ENCODE measurements around the gene TNFAIP8L3.

TNFAIP8L3 gene

GRCh38 chr15:51100785-51101489, 6.2 kb upstream of the TNFAIP8L3 start:
- Histone ChIP-seq H3K4me1 (ENCODE audit: control insufficient read depth, insufficient read depth, low read length) (peaks cover 13% of the 10 kb centered on the region), H3K27me3 (ENCODE audit: control insufficient read depth in 1 of 2, insufficient read depth in 2 of 2, low read length in 2 of 2) (peaks cover 2 to 14% of the 10 kb centered on the region in 2 donors), H3K9me3 (ENCODE audit: control insufficient read depth in 2 of 2, low read length in 2 of 2) (no peaks in the 10 kb centered on the region), H3K9ac (ENCODE audit: low read length in 2 of 2) (no peak overlapping the region), H3K4me3 (ENCODE audit: low read length in 2 of 2) (no peak overlapping the region), H3K27ac (ENCODE audit: low read length) (no peak overlapping the region), H3K36me3 (ENCODE audit: control insufficient read depth in 2 of 2, insufficient read depth in 2 of 2, low read length in 2 of 2) (no peaks in the 10 kb centered on the region)

DNA sequence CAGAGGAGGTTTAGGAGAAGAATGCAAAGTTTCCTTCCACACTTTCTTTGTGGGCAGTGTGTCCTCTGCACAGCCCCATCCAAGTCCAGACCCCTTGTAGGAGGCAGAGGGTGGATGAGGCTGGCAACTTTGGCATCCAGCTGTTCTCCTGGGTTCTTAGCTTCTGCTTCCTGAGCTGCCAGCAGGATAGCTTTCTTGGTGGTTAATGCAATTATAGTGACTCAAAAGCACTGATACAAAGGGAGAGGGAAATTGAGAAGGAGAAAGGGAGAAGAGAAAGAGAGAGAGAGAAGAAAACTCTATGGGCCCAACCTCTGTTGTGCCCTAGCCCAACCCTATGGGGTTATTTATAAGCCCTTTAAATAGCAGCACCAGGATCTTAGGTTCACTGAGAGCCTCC, 4.5 kb upstream of the TNFAIP8L3 start:
- Histone ChIP-seq H3K27ac (ENCODE audit: low read length) (no peak overlapping the region), H3K27me3 (ENCODE audit: control insufficient read depth in 1 of 2, insufficient read depth in 2 of 2, low read length in 2 of 2) (peaks cover 2 to 18% of the 10 kb centered on the region in 2 donors), H3K9ac (ENCODE audit: low read length in 2 of 2) (no peak overlapping the region), H3K4me1 (ENCODE audit: control insufficient read depth, insufficient read depth, low read length) (peaks cover 12% of the 10 kb centered on the region), H3K36me3 (ENCODE audit: control insufficient read depth in 2 of 2, insufficient read depth in 2 of 2, low read length in 2 of 2) (no peaks in the 10 kb centered on the region), H3K4me3 (ENCODE audit: low read length in 2 of 2) (no peak overlapping the region), H3K9me3 (ENCODE audit: control insufficient read depth in 2 of 2, low read length in 2 of 2) (no peaks in the 10 kb centered on the region)

DNA sequence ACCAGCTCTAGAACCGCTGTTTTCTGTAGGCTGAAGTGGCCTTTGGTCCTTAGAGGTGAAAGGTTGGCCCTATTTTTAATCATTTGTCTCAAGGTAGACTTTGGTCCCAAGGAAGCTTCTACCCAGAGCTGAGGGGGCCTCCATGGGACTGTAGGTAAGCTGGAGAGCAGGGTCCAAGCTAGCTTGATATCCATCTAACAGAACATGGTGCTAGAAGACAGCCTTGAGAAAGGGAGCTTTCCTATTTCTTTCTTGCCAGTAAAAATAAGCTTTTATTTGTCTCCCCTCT, 3.6 kb upstream of the TNFAIP8L3 start:
- Histone ChIP-seq H3K27ac (ENCODE audit: low read length) (no peak overlapping the region), H3K27me3 (ENCODE audit: control insufficient read depth in 1 of 2, insufficient read depth in 2 of 2, low read length in 2 of 2) (peaks cover 0 to 20% of the 10 kb centered on the region in 2 donors), H3K4me3 (ENCODE audit: low read length in 2 of 2) (no peak overlapping the region), H3K9ac (ENCODE audit: low read length in 2 of 2) (no peak overlapping the region), H3K9me3 (ENCODE audit: control insufficient read depth in 2 of 2, low read length in 2 of 2) (no peaks in the 10 kb centered on the region), H3K4me1 (ENCODE audit: control insufficient read depth, insufficient read depth, low read length) (peaks cover 11% of the 10 kb centered on the region), H3K36me3 (ENCODE audit: control insufficient read depth in 2 of 2, insufficient read depth in 2 of 2, low read length in 2 of 2) (no peaks in the 10 kb centered on the region)

DNA sequence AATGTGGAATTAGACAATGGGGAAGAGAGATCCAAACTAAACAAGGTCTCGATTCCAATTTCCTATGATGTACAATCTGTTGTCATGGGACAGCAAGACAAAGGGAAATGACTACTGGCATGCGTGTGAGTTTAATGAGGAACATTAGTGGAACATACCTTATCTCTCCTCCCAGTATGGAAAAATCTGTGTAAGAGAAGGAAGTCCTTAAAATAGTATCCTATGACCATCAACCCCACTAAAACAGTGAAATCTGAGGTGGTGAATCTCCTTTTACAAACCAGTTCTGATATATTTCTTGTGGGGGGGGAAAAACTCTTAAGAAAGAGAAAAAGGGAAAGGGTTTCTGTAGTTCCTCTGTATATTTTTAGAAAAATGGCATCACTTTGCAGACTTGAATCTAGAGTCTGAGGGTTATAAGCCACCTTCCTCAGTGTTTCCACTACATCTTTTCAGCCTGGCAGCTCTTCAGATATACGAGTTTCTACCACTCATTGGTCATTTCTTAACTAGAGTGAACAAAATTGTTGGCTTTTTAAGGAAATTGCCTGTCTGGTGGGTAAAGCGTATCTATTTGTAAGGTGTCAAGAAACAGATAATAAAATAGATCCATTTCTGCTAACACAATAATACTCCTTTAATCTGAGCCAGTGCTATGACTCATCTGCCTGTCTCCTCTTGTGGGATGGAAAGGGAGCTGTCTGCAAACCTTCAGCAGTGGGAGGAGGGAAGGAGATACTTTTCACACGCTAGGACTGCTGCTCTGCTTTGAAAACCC, 3.0 kb upstream of the TNFAIP8L3 start:
- Histone ChIP-seq H3K4me1 (ENCODE audit: control insufficient read depth, insufficient read depth, low read length) (peaks cover 14% of the 10 kb centered on the region), H3K27me3 (ENCODE audit: control insufficient read depth in 1 of 2, insufficient read depth in 2 of 2, low read length in 2 of 2) (peaks cover 0 to 20% of the 10 kb centered on the region in 2 donors), H3K36me3 (ENCODE audit: control insufficient read depth in 2 of 2, insufficient read depth in 2 of 2, low read length in 2 of 2) (no peaks in the 10 kb centered on the region), H3K27ac (ENCODE audit: low read length) (no peak overlapping the region), H3K9ac (ENCODE audit: low read length in 2 of 2) (no peak overlapping the region), H3K9me3 (ENCODE audit: control insufficient read depth in 2 of 2, low read length in 2 of 2) (no peaks in the 10 kb centered on the region), H3K4me3 (ENCODE audit: low read length in 2 of 2) (no peak overlapping the region)

DNA sequence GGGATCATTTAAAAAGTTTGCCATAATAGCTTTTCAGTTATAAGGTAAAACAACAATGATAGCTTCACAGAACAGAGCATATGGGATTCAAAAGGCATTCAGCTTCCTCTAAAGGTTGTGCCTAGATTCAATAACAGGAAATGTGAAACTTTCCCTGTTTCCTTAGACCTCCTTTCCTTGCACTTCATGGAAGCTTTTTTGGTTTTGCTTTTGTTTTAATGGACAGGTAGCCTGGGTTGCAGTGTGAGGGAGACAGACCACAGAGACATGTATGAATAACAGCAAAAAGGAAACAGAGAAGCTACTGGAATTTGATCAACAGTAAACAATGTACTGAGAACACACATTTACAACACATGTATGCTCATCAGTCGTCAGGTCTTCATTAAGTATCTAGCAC, 2.3 kb upstream of the TNFAIP8L3 start:
- no peaks in the 10 kb centered on the region for H3K36me3 ChIP-seq (ENCODE audit: control insufficient read depth in 2 of 2, insufficient read depth in 2 of 2, low read length in 2 of 2)
- H3K4me1 ChIP-seq (ENCODE audit: control insufficient read depth, insufficient read depth, low read length): peaks cover 15% of the 10 kb centered on the region
- no peak overlapping the region for H3K4me3 ChIP-seq (ENCODE audit: low read length in 2 of 2)
- H3K27me3 ChIP-seq (ENCODE audit: control insufficient read depth in 1 of 2, insufficient read depth in 2 of 2, low read length in 2 of 2): peaks cover 0 to 20% of the 10 kb centered on the region in 2 donors
- H3K9me3 ChIP-seq (ENCODE audit: control insufficient read depth in 2 of 2, low read length in 2 of 2): no peaks in the 10 kb centered on the region
- H3K9ac ChIP-seq (ENCODE audit: low read length in 2 of 2): no peak overlapping the region
- no peak overlapping the region for H3K27ac ChIP-seq (ENCODE audit: low read length)

DNA sequence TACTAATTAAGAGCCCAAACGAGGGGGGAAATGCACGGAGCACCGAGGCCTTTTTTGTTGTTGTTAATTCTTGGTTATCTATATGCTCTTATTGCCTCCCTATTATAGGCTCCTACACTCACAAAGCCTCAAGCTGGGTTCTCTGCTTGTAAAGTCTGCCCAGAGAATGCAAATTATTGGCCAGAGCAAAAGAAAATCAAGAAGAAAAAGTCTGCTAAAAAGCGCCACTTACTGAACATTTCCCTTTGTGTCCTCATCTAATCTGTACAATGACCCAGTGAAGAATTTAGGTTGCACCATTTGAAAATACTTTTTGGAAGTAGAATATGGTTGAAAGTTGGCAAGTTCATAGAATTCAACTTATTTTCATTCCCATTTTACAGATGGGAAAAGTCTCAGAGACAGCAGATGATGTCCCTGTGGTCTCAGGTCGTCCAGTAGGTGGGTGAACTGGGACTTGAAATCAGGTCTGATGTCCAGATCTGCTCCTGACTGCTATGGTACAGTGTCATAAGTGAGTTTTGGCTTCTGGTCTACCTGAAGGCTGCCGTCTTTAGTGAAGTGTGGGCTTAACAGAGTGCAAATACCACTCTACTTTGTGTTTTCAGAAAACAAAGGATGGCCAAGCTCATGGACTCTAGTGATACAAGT, 1.1 kb upstream of the TNFAIP8L3 start:
- Histone ChIP-seq H3K4me3 (ENCODE audit: low read length in 2 of 2) (peak overlapping the region in 1 of 2 donors; percentile 80), H3K9ac (ENCODE audit: low read length in 2 of 2) (no peak overlapping the region), H3K36me3 (ENCODE audit: control insufficient read depth in 2 of 2, insufficient read depth in 2 of 2, low read length in 2 of 2) (no peaks in the 10 kb centered on the region), H3K4me1 (ENCODE audit: control insufficient read depth, insufficient read depth, low read length) (peaks cover 17% of the 10 kb centered on the region), H3K27me3 (ENCODE audit: control insufficient read depth in 1 of 2, insufficient read depth in 2 of 2, low read length in 2 of 2) (peaks cover 0 to 17% of the 10 kb centered on the region in 2 donors), H3K9me3 (ENCODE audit: control insufficient read depth in 2 of 2, low read length in 2 of 2) (no peaks in the 10 kb centered on the region), H3K27ac (ENCODE audit: low read length) (no peak overlapping the region)

- H3K9ac ChIP-seq (ENCODE audit: low read length in 2 of 2): no peak overlapping the region
- peaks cover 0 to 16% of the 10 kb centered on the region in 2 donors for H3K27me3 ChIP-seq (ENCODE audit: control insufficient read depth in 1 of 2, insufficient read depth in 2 of 2, low read length in 2 of 2)
- H3K9me3 ChIP-seq (ENCODE audit: control insufficient read depth in 2 of 2, low read length in 2 of 2): no peaks in the 10 kb centered on the region
- H3K36me3 ChIP-seq (ENCODE audit: control insufficient read depth in 2 of 2, insufficient read depth in 2 of 2, low read length in 2 of 2): no peaks in the 10 kb centered on the region
- H3K4me3 ChIP-seq (ENCODE audit: low read length in 2 of 2): peak overlapping the region; percentile 51 to 80
- H3K4me1 ChIP-seq (ENCODE audit: control insufficient read depth, insufficient read depth, low read length): peaks cover 20% of the 10 kb centered on the region
- H3K27ac ChIP-seq (ENCODE audit: low read length): no peak overlapping the region
Measured at GRCh38 chr15:51093839-51094605, 684 bp downstream of the TNFAIP8L3 start.

GRCh38 chr15:51093488-51093838, 1.2 kb downstream of the TNFAIP8L3 start:
- H3K9ac ChIP-seq (ENCODE audit: low read length in 2 of 2): no peak overlapping the region
- peaks cover 20% of the 10 kb centered on the region for H3K4me1 ChIP-seq (ENCODE audit: control insufficient read depth, insufficient read depth, low read length)
- H3K27me3 ChIP-seq (ENCODE audit: control insufficient read depth in 1 of 2, insufficient read depth in 2 of 2, low read length in 2 of 2): peaks cover 0 to 11% of the 10 kb centered on the region in 2 donors
- H3K4me3 ChIP-seq (ENCODE audit: low read length in 2 of 2): peak overlapping the region in 1 of 2 donors; percentile 80
- peak overlapping the region; percentile 24 for H3K27ac ChIP-seq (ENCODE audit: low read length)
- no peaks in the 10 kb centered on the region for H3K36me3 ChIP-seq (ENCODE audit: control insufficient read depth in 2 of 2, insufficient read depth in 2 of 2, low read length in 2 of 2)
- H3K9me3 ChIP-seq (ENCODE audit: control insufficient read depth in 2 of 2, low read length in 2 of 2): no peaks in the 10 kb centered on the region

DNA sequence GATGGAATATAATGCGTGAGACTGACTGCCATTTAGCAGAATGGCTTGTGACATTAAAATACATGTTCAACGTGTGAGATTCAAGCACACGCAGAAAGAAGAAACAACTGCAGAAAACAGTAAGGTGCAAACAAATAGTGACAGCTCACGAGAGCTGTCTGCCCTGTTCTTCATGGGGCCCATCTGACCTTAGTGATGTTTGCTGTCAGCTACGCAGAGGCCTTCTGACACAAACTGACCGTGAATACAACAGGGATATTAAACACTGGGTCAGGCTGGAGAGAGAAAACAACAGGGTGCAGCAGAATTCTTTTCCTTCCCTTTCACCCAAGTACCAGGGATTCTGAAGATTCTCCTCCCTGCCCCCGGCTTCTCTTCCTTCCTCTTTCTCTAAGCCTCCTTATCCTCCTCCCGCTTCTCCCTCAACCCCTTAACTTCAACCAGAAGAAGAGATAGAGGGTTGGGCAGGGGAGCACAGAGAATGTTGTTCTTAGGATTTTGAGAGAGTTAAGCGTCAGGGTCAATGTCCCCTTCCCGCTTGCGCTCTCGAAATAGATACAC, 2.1 kb downstream of the TNFAIP8L3 start:
- peaks cover 0 to 11% of the 10 kb centered on the region in 2 donors for H3K27me3 ChIP-seq (ENCODE audit: control insufficient read depth in 1 of 2, insufficient read depth in 2 of 2, low read length in 2 of 2)
- peaks cover 20% of the 10 kb centered on the region for H3K4me1 ChIP-seq (ENCODE audit: control insufficient read depth, insufficient read depth, low read length)
- H3K9ac ChIP-seq (ENCODE audit: low read length in 2 of 2): no peak overlapping the region
- no peaks in the 10 kb centered on the region for H3K9me3 ChIP-seq (ENCODE audit: control insufficient read depth in 2 of 2, low read length in 2 of 2)
- no peaks in the 10 kb centered on the region for H3K36me3 ChIP-seq (ENCODE audit: control insufficient read depth in 2 of 2, insufficient read depth in 2 of 2, low read length in 2 of 2)
- H3K27ac ChIP-seq (ENCODE audit: low read length): no peak overlapping the region
- H3K4me3 ChIP-seq (ENCODE audit: low read length in 2 of 2): peak overlapping the region in 1 of 2 donors; percentile 80

- no peak overlapping the region for H3K4me3 ChIP-seq (ENCODE audit: low read length in 2 of 2)
- H3K9ac ChIP-seq (ENCODE audit: low read length in 2 of 2): no peak overlapping the region
- no peaks in the 10 kb centered on the region for H3K36me3 ChIP-seq (ENCODE audit: control insufficient read depth in 2 of 2, insufficient read depth in 2 of 2, low read length in 2 of 2)
- peaks cover 0 to 4% of the 10 kb centered on the region in 2 donors for H3K27me3 ChIP-seq (ENCODE audit: control insufficient read depth in 1 of 2, insufficient read depth in 2 of 2, low read length in 2 of 2)
- no peak overlapping the region for H3K27ac ChIP-seq (ENCODE audit: low read length)
- H3K9me3 ChIP-seq (ENCODE audit: control insufficient read depth in 2 of 2, low read length in 2 of 2): no peaks in the 10 kb centered on the region
- peaks cover 20% of the 10 kb centered on the region for H3K4me1 ChIP-seq (ENCODE audit: control insufficient read depth, insufficient read depth, low read length)
Measured at GRCh38 chr15:51090753-51091152, 4.0 kb downstream of the TNFAIP8L3 start.
